B cell (primary cell): ENCODE measurements around the gene KATNIP. TPM values are rescaled to one million over a fixed set of nuclear protein-coding genes. Genes with fewer than 3 reads are reported as not detected.

Experiments used
- ATAC-seq: fragments of 200-7000 bp; cut with Tn5 transposase; one replicate; pipeline ENCODE4 v1.10.0; 2021; ENCODE audit warnings: low read depth, mild to moderate bottlenecking, moderate number of reproducible peaks, moderate library complexity
- CTCF ChIA-PET: fragments of 350-600 bp; sonication (Branson Sonifier 250); formaldehyde crosslinking; loops from one replicate; lab custom pipeline; 2021; ENCODE audit warnings: antibody characterized with exemption, inconsistent platforms; lab: Charles Lee
- POLR2A ChIA-PET: fragments of 350-600 bp; sonication (Branson Sonifier 250); formaldehyde crosslinking; loops from one replicate; lab custom pipeline; 2021; ENCODE audit warnings: antibody characterized with exemption; lab: Charles Lee
- DNase-seq: peaks from one replicate; pipeline ENCODE4 v3.0.0; 2013
- H2AFZ ChIP-seq: 2 replicates; pipeline ENCODE4 v1.6.1; 2012; ENCODE audit warnings: mild to moderate bottlenecking, low read depth, low read length; ENCODE audit not compliant: insufficient read depth, poor library complexity, severe bottlenecking
- H3K27ac ChIP-seq, 2 donors: 1 replicate in 1 of 2; 2 replicates in 1 of 2; pipeline ENCODE4 v1.5.1; 2012 to 2013; ENCODE audit warnings: low read length in 2 of 2, mild to moderate bottlenecking in 2 of 2, moderate library complexity in 1 of 2
- H3K27me3 ChIP-seq, 4 experiments: fragments of 200-600 bp in 1 of 4; sonication (generic) in 1 of 4; replicated peaks in 1 of 4; 1 replicate in 2 of 4; 2 replicates in 2 of 4; pipeline versions ENCODE4 v1.6.1 to v1.7.0; 2013 to 2016; ENCODE audit warnings: low read length in 3 of 4, mild to moderate bottlenecking in 2 of 4, mixed read lengths in 1 of 4, moderate library complexity in 1 of 4; ENCODE audit not compliant: insufficient read depth in 4 of 4, control insufficient read depth in 3 of 4; ENCODE audit errors: control extremely low read depth in 1 of 4
- H3K36me3 ChIP-seq, 2 experiments: replicated peaks in 1 of 2; 1 replicate in 1 of 2; 2 replicates in 1 of 2; pipeline versions ENCODE4 v1.6.1 to v1.7.1; 2013; ENCODE audit warnings: low read length in 1 of 2; ENCODE audit not compliant: insufficient read depth in 2 of 2, control insufficient read depth in 1 of 2; ENCODE audit errors: control extremely low read depth in 1 of 2, extremely low read depth in 1 of 2
- H3K4me1 ChIP-seq, 2 donors: fragments of 200-600 bp in 1 of 2; sonication (generic) in 1 of 2; 1 replicate in 1 of 2; 2 replicates in 1 of 2; pipeline versions ENCODE4 v1.5.1 to v1.6.1; 2013 to 2017; ENCODE audit warnings: low read length in 2 of 2; ENCODE audit not compliant: control insufficient read depth in 2 of 2, insufficient read depth in 2 of 2
- H3K4me2 ChIP-seq: replicated peaks from 2 replicates; pipeline ENCODE3; 2012; ENCODE audit warnings: mild to moderate bottlenecking, low read depth, low read length; ENCODE audit not compliant: poor library complexity, severe bottlenecking
- H3K4me3 ChIP-seq, 5 experiments: fragments of 200-600 bp in 1 of 5; sonication (generic) in 1 of 5; 1 replicate in 3 of 5; 2 replicates in 2 of 5; pipeline versions ENCODE4 v1.5.1 to v1.7.0; 2011 to 2016; ENCODE audit warnings: low read length in 4 of 5, mild to moderate bottlenecking in 4 of 5, low read depth in 2 of 5, control low read depth in 1 of 5, moderate library complexity in 1 of 5; ENCODE audit not compliant: insufficient read depth in 1 of 5; ENCODE audit errors: control extremely low read depth in 1 of 5, extremely low read depth in 1 of 5
- H3K79me2 ChIP-seq: fragments of 200-600 bp; sonication (generic); one replicate; pipeline ENCODE4 v1.6.0; 2016; ENCODE audit warnings: low read length; ENCODE audit not compliant: control insufficient read depth, insufficient read depth
- H3K9ac ChIP-seq: fragments of 200-600 bp; sonication (generic); 2 replicates; pipeline ENCODE4 v1.6.1; 2017; ENCODE audit warnings: mild to moderate bottlenecking, low read length, moderate library complexity
- H3K9me3 ChIP-seq, 3 donors: one replicate each; pipeline versions ENCODE4 v1.6.1 to v1.7.1; 2013; ENCODE audit warnings: low read length in 2 of 3; ENCODE audit not compliant: control insufficient read depth in 2 of 3, insufficient read depth in 1 of 3; ENCODE audit errors: control extremely low read depth in 1 of 3
- H4K20me1 ChIP-seq: 2 replicates; pipeline ENCODE4 v1.6.0; 2012; ENCODE audit warnings: mild to moderate bottlenecking, low read length; ENCODE audit not compliant: insufficient read depth, control insufficient read depth, poor library complexity, severe bottlenecking
- H3K27ac Mint-ChIP-seq: one replicate; pipeline ENCODE4 v1.8.0; 2021; ENCODE audit warnings: mixed read lengths
- H3K27me3 Mint-ChIP-seq: one replicate; pipeline ENCODE4 v1.8.0; 2021; ENCODE audit warnings: mixed read lengths
- H3K4me1 Mint-ChIP-seq: one replicate; pipeline ENCODE4 v1.8.0; 2021; ENCODE audit warnings: mixed read lengths
- H3K4me3 Mint-ChIP-seq: one replicate; pipeline ENCODE4 v1.8.0; 2021; ENCODE audit warnings: mixed read lengths
- H3K9me3 Mint-ChIP-seq: one replicate; pipeline ENCODE4 v1.8.0; 2022; ENCODE audit warnings: mixed read lengths; ENCODE audit not compliant: insufficient read depth
- CTCF ChIP-seq: fragments of 200-600 bp; IDR thresholded peaks from one replicate; pipeline ENCODE4 v1.8.0; 2022; ENCODE audit warnings: antibody characterized with exemption, mild to moderate bottlenecking
- EZH2 ChIP-seq: IDR thresholded peaks from 2 replicates; pipeline ENCODE4 v1.6.1; 2012; ENCODE audit warnings: borderline replicate concordance, low read depth, mild to moderate bottlenecking, moderate library complexity, low read length; ENCODE audit not compliant: insufficient read depth, poor library complexity, severe bottlenecking
- WGBS: methylation state at CpG from one replicate; pipeline ENCODE4 v1.1.5; 2013; ENCODE audit warnings: missing lambda C conversion rate; ENCODE audit not compliant: insufficient coverage; 5-methylcytosine and 5-hydroxymethylcytosine counted together
- intact Hi-C: fragments of 100-400 bp; cut with micrococcal nuclease; formaldehyde crosslinking; loops from one replicate; pipeline ENCODE4 v1.10.0; 2022
- polyA plus RNA-seq: library from polyadenylated mRNA; depleted of rRNA; stranded (reverse); fragments of >200 nt; gene quantifications from 2 replicates; pipeline ENCODE4 v1.2.3, GENCODE V29; 2012
- total RNA-seq, 2 donors: library from RNA; stranded (reverse); fragments of 120-200 nt in 1 of 2; gene quantifications; 1 replicate in 1 of 2; 2 replicates in 1 of 2; pipeline versions ENCODE4 v1.2.3 to v1.2.4, GENCODE V29; 2013 to 2022

Gene KATNIP
- total and polyA plus RNA-seq, 2 donors (not counting 1 experiment from before 2014, with no cell fraction given), result 21.2 to 49.9 TPM

- Histone ChIP-seq H3K9ac (no peak overlapping the region), H3K9me3 (no peaks in the 10 kb centered on the region), H3K4me1 (peaks cover 5 to 9% of the 10 kb centered on the region in 2 donors), H3K4me2 (no peak overlapping the region), H3K4me3 (no peak overlapping the region), H3K27ac (no peak overlapping the region), H3K79me2 (peaks cover 18% of the 10 kb centered on the region), H3K36me3 (no peaks in the 10 kb centered on the region), H2AFZ (no peak overlapping the region), H4K20me1 (no peaks in the 10 kb centered on the region), H3K27me3 (no peaks in the 10 kb centered on the region)
- CTCF ChIA-PET, result no interaction called here
- Mint-ChIP-seq H3K27ac (no peak overlapping the region), H3K4me1 (peaks cover 13% of the 10 kb centered on the region), H3K27me3 (no peaks in the 10 kb centered on the region), H3K9me3 (no peaks in the 10 kb centered on the region), H3K4me3 (no peak overlapping the region)
- TF ChIP-seq CTCF (no peak), EZH2 (no peak)
- 96% methylated on average over 3 of the region's 5 CpGs for WGBS
- ATAC-seq (no peak), DNase-seq (no peak)
- intact Hi-C loops, result no loop called here
- POLR2A ChIA-PET, result no interaction called here
Observed at GRCh38 chr16:27564224-27564623, 14.3 kb downstream of the KATNIP start.

GRCh38 chr16:27566417-27566816, 16.5 kb downstream of the KATNIP start:
- intact Hi-C loops, result no loop called here
- Histone ChIP-seq H3K27me3 (no peaks in the 10 kb centered on the region), H3K79me2 (peaks cover 4% of the 10 kb centered on the region), H3K9ac (no peak overlapping the region), H3K9me3 (no peaks in the 10 kb centered on the region), H3K4me1 (peaks cover 5 to 9% of the 10 kb centered on the region in 2 donors), H3K27ac (no peak overlapping the region), H3K36me3 (no peaks in the 10 kb centered on the region), H3K4me2 (peak overlapping the region; percentile 37), H4K20me1 (no peaks in the 10 kb centered on the region), H2AFZ (peak overlapping the region; percentile 55), H3K4me3 (no peak overlapping the region)
- ATAC-seq (no peak), DNase-seq (peak; percentile 8)
- H3K4me3 Mint-ChIP-seq, result no peak overlapping the region
- WGBS, result 46% methylated on average over 6 of the region's 6 CpGs
- H3K27ac Mint-ChIP-seq, result no peak overlapping the region
- ChIA-PET POLR2A (no interaction called here), CTCF (no interaction called here)
- no peaks in the 10 kb centered on the region for H3K9me3 Mint-ChIP-seq
- no peaks in the 10 kb centered on the region for H3K27me3 Mint-ChIP-seq
- TF ChIP-seq CTCF (no peak), EZH2 (no peak)
- peaks cover 13% of the 10 kb centered on the region for H3K4me1 Mint-ChIP-seq
